ENCODE measurements around the gene IGF1R. TPM values are rescaled to one million over a fixed set of nuclear protein-coding genes. Genes with fewer than 3 reads are reported as not detected.

IGF1R gene
- total and polyA plus RNA-seq, 4 donors = 5.9 to 154 (median 27.6) TPM

GRCh38 chr15:98842192-98842972 lies 194.0 kb downstream of the IGF1R start:
- WGBS, 2 donors = 60 to 65% methylated on average over 6 of the region's 6 CpGs
- Histone ChIP-seq H3K9ac (ENCODE audit: insufficient read depth in 1 of 2, low read length in 2 of 2) (no peak overlapping the region), H3K36me3 (ENCODE audit: control insufficient read depth in 4 of 4, insufficient read depth in 4 of 4, low read length in 4 of 4) (no peaks in the 10 kb centered on the region), H3K27ac (ENCODE audit: low read depth in 1 of 2, low read length in 1 of 2) (no peak overlapping the region), H3K4me1 (ENCODE audit: control insufficient read depth in 5 of 5, insufficient read depth in 5 of 5, low read length in 5 of 5) (peaks cover 6 to 30% (median 14%) of the 10 kb centered on the region in 5 donors), H3K4me3 (no peak overlapping the region), H3K27me3 (ENCODE audit: control insufficient read depth in 3 of 3, insufficient read depth in 3 of 3, low read length in 2 of 3) (no peaks in the 10 kb centered on the region), H3K9me3 (ENCODE audit: control insufficient read depth in 4 of 4, insufficient read depth in 3 of 4, low read length in 3 of 4) (no peaks in the 10 kb centered on the region)
- TF ChIP-seq, protein P1, sequence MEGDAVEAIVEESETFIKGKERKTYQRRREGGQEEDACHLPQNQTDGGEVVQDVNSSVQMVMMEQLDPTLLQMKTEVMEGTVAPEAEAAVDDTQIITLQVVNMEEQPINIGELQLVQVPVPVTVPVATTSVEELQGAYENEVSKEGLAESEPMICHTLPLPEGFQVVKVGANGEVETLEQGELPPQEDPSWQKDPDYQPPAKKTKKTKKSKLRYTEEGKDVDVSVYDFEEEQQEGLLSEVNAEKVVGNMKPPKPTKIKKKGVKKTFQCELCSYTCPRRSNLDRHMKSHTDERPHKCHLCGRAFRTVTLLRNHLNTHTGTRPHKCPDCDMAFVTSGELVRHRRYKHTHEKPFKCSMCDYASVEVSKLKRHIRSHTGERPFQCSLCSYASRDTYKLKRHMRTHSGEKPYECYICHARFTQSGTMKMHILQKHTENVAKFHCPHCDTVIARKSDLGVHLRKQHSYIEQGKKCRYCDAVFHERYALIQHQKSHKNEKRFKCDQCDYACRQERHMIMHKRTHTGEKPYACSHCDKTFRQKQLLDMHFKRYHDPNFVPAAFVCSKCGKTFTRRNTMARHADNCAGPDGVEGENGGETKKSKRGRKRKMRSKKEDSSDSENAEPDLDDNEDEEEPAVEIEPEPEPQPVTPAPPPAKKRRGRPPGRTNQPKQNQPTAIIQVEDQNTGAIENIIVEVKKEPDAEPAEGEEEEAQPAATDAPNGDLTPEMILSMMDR (IDR thresholded peaks at IDR 0.05; ENCODE audit: control extremely low read depth, extremely low read depth) = no peak
- ATAC-seq (ENCODE audit: insufficient read depth, low FRiP score) (no peak), DNase-seq (no peak)

GRCh38 chr15:98842973-98843285 lies 194.6 kb downstream of the IGF1R start:
- ATAC-seq (ENCODE audit: insufficient read depth, low FRiP score) (no peak), DNase-seq (no peak)
- TF ChIP-seq, protein P1 (IDR thresholded peaks at IDR 0.05; ENCODE audit: control extremely low read depth, extremely low read depth) = no peak
- H3K9ac ChIP-seq (ENCODE audit: insufficient read depth in 1 of 2, low read length in 2 of 2) = no peak overlapping the region
- H3K4me1 ChIP-seq (ENCODE audit: control insufficient read depth in 5 of 5, insufficient read depth in 5 of 5, low read length in 5 of 5) = peaks cover 6 to 33% (median 14%) of the 10 kb centered on the region in 5 donors
- H3K4me3 ChIP-seq = no peak overlapping the region
- H3K27me3 ChIP-seq (ENCODE audit: control insufficient read depth in 3 of 3, insufficient read depth in 3 of 3, low read length in 2 of 3) = no peaks in the 10 kb centered on the region
- WGBS, 2 donors = 28 to 52% methylated on average over 4 of the region's 4 CpGs
- no peaks in the 10 kb centered on the region for H3K9me3 ChIP-seq (ENCODE audit: control insufficient read depth in 4 of 4, insufficient read depth in 3 of 4, low read length in 3 of 4)
- no peak overlapping the region for H3K27ac ChIP-seq (ENCODE audit: low read depth in 1 of 2, low read length in 1 of 2)
- H3K36me3 ChIP-seq (ENCODE audit: control insufficient read depth in 4 of 4, insufficient read depth in 4 of 4, low read length in 4 of 4) = no peaks in the 10 kb centered on the region

DNA sequence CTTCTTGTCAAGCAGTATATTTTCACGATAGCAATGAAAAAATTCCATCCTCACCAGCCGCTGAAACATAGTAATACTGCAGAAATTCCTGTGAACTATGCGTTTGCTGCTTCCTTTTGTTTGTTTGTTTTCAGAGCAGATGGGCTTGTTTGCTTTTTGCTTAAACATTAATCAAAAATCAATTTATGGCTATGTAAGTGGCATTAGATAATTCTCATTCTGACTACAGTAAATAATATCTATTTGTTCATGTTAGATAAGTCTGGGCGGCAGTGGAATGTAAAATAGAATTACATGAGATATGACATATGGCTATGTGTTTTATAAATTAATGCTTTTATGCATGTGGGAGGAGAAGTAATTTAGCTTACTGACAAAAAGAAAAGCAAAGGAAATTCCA lies 195.5 kb downstream of the IGF1R start:
- 72 to 86% methylated on average over 4 of the region's 4 CpGs for WGBS, 2 donors
- TF ChIP-seq, protein P1 (IDR thresholded peaks at IDR 0.05; ENCODE audit: control extremely low read depth, extremely low read depth) = no peak
- no peak overlapping the region for H3K27ac ChIP-seq (ENCODE audit: low read depth in 1 of 2, low read length in 1 of 2)

More for the DNA sequence above, 195.5 kb downstream of the IGF1R start:
- ATAC-seq (ENCODE audit: insufficient read depth, low FRiP score) (no peak), DNase-seq (no peak)
- Histone ChIP-seq H3K9me3 (ENCODE audit: control insufficient read depth in 4 of 4, insufficient read depth in 3 of 4, low read length in 3 of 4) (no peaks in the 10 kb centered on the region), H3K4me1 (ENCODE audit: control insufficient read depth in 5 of 5, insufficient read depth in 5 of 5, low read length in 5 of 5) (peaks cover 8 to 30% (median 9%) of the 10 kb centered on the region in 5 donors), H3K27me3 (ENCODE audit: control insufficient read depth in 3 of 3, insufficient read depth in 3 of 3, low read length in 2 of 3) (no peaks in the 10 kb centered on the region), H3K9ac (ENCODE audit: insufficient read depth in 1 of 2, low read length in 2 of 2) (no peak overlapping the region), H3K36me3 (ENCODE audit: control insufficient read depth in 4 of 4, insufficient read depth in 4 of 4, low read length in 4 of 4) (no peaks in the 10 kb centered on the region), H3K4me3 (no peak overlapping the region)

Data from lung (tissue), 12 donors.